Right kidney (tissue), 1 donor: ENCODE results near the gene SSR4.
"Not testable (repeated sequence)": the region's sequence is repeated elsewhere in the genome, so short reads cannot be mapped to it uniquely, and the experiment has no call there.

Experiments
- DNase-seq: peaks from one replicate; pipeline ENCODE4 v3.0.0-alpha.2; 2016

SSR4 gene

DNA sequence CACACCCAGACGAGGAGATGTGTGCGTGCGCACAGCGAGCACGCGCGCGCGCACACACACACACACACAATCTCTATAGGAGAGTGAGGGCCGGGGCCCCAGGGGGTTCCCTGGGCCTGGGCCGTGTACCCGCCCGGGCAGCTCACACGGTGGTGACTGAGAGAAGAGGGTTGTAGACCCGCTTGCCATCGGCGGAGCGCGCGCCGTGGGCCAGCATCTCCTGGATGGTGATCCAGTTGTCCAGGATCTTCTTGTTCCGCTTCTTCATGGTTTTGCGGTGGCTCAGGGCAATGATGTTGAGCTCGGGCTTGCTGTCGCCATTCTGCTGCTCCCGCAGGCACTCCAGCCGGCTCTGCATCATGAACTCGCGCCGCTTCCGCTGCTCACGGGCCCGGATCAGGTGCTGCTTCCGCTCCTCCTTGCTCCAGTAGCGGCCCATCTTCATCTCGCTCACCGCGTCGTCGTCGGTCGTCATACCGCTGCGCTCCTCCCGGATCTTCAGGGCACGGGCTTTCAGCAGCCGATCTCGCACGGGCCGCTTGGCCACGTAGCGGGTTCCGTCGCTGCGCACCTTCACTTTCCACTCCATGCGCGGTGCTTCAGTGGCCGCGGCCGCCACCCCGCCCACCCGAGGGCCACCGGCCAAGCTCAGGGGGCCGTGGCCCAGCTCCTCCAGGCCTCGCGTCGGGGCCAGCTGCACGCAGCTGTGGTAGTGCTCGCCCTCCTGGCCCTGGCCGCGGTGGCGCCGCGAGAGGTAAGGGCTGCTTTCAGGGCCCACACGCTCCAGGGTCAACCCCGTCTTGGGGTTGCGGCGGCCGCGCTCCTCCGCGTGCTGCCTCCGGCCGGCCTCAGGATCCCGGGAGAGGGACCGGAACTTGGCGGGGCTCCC, 9.0 kb downstream of the SSR4 start:
- no peak for DNase-seq

DNA sequence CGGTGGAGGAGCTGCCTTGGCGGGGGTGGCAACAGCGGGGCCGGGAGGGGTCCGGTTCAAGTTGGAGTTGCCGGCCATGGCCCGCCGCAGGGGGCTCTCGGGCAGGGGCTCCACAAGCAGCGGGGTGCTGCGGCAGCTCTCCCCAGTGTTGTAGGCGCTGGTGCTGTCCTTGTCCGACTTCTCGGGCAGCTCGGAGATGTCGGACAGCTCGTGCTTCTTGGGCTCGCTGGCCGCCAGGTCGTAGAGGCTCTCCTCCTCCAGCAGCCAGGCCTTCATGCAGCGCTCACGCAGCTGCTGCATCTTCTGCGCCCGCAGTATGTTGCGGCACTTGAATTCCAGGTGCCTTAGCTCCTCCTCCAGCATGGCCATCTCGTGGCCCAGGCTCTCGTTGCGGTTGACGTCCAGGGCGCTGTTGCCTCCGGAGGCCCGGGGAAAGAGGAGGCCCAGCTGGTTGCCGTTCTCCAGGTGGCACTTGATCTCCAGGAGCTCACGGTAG, 9.7 kb downstream of the SSR4 start:
- no peak for DNase-seq

DNA sequence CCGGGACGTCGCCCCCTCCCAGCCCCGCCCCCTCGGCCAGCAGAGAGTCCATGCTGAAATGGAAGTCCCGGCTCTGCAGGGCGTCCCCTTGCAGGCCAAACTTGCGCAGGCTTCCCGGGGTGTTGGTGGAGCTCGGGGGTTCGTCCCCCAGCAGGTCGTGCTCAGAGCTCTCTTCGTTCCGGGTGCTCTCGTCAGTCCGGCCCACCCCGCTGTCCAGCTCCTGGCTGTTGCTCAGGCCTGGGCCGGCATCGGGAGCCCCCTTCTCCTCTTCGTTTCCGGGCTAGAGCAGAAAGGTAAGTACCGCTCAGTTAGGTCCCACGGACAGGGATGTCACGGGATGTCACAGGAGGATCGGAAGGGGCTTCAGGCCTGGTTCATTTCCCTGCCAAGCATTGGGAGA, 10.2 kb downstream of the SSR4 start:
- DNase-seq, result no peak

GRCh38 chrX:153805436-153805835, 11.0 kb downstream of the SSR4 start:
- no peak for DNase-seq

DNA sequence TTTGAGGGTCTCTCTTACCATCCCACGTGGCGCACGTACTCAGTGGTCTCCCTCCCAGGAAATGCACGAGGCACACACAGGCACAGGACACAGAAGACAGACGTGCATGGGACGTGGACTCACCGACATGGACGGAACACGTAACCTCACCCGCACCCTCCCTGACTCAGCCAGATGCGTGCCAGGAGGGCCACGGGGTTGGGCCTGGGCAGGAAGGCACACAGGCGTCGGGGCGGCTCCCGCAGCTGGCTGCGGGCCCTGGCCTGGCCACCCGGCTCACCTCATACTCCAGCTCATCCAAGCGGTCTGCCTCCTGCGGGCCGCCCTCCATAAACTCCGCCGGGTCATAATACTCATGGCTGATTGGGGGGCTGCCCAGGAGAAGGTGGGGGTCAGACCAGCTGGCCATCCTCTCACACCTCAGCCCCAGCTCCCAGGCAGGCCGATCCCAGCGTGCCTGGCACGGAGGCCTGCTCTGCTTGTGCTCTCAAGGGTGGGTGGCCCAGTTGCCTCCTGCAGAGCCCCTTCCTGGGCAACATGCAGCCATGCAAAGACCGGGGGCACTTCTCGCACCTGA, 12.6 kb downstream of the SSR4 start:
- no peak for DNase-seq

DNA sequence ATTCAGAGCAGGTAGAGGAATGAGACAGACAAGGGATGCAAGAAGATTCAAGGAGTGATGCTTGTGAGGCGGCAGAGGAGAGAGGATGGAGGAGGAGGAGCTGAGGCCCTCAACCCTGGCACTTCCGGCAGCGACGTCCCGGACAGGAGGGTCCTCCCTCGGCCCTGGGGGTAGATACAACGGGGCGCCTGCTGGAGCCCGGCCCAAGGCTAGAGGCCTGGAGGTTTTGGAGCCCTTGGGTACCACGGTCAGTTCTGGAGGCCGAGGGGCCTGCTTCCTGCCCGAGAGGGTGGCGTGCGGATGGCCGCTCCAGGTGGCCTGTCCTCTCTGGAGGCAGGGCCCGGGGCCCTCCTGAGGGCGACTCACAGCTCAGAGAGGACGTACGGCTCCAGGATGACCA, 13.5 kb downstream of the SSR4 start:
- no peak for DNase-seq

DNA sequence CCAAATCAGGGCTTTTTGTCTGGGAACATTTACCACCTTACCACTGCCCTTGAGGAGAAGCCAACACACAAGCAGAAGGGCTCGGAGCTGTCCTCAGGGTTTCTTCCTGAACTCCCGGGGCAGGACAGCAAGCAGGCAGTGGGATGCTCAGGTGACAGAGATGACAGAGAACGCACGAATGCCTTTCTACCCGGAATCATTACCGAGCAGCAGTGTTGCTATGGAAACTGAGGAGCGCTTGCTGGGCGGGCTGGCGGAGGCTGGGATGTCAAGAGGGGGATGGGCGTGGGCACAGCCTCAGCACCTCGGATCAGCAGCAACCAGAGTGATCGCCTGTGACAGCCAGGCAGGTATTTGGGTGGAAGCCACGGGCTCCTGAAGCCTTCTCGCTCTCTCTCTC, 17.8 kb downstream of the SSR4 start:
- DNase-seq, result no peak

DNA sequence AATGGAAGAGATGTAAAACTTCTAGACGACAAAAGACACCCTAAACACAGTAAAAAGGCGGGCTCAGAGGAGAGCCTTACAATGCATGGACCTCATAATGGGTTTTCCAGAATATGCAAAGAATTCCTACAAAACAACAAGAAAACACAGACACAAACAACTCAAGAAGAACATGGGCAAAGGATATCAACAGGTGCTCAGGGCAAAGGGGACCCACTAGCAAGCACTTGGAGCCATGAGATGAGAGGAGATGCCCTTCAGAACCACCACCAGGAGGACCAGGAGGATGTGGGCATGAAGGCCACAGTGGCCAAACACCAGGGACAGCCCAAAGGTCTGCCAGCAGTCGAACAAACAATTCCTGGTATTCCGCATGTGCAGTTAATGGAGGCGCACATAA, 18.7 kb downstream of the SSR4 start:
- DNase-seq, result no peak

GRCh38 chrX:153814591-153815315, 20.3 kb downstream of the SSR4 start:
- DNase-seq, result no peak

GRCh38 chrX:153816831-153817690, 22.6 kb downstream of the SSR4 start:
- no peak for DNase-seq

GRCh38 chrX:153818064-153818463, 23.6 kb downstream of the SSR4 start:
- DNase-seq, result not testable (repeated sequence)

DNA sequence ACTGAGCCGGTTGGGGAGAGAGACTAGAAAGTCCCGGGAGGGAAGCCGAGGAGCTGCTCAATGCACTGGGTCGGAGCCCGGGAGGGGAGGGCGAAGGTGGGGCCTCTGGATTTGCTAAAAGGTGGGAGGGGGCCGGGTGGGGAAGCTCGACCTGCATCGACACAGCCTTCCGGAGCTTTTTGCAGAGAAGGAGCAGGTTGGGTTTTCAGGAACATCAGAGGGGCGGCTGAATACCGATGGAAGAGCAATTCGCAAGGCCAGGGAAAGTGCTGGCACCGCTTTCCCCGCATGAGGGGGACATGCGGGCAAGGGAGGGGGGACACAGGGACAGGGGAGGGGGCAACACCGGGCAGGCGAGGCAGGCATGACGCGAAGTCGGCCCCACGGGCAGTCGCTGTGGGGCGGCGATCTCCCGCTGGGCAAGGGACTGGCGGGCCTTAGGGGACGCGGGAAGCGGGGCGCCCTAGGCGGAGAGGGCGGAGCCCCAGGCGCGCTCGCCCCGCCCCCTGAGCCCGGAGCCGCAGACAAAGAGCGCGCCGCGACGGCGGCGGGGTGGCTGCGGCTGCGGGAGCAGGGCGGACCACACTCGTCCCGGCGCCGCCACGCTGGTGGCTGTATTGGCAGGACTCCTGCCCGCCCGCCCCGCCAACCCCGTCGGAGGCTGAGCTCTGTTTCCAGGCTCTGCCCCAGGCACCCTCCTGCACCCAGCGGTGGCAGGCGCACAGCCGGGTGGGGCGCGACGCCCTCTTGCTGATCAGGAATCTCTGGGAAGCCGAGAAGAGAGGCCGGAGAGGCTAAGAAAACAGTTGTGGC, 24.3 kb downstream of the SSR4 start:
- DNase-seq, result peak; percentile 74

DNA sequence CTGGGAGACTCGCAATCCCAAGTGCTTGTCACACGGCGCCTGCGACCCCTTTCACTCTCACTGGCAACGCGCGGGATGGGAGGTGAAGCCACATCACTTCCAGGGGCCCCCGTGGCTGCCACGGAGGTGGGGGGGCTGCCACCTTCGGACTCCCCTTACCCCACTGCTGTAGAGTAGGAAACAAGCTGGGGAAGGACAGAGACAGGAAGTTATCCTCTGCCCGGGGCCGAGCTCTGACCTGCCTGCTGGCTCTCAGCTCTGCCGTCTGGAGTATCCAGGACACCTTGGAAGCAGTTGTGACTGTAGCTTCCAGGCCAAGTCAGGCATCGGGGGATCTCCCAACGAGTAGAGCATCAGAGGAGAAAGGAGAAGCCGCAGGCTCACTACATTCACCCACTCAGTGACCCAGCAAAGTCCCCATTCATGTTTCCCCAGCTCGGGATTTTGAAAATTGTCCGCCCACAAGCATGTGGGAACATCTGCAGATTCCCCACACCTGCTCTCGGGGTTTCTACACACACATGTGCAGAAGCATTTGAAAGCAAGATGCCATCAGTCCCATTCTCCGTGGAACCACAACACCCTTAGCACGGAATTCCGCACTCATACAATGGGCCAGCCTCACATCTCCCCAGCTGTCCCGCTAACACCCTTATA, 25.0 kb downstream of the SSR4 start:
- no peak for DNase-seq

- DNase-seq, result no peak
These were observed 26.1 kb downstream of the SSR4 start for GRCh38 chrX:153820601-153821000.

DNA sequence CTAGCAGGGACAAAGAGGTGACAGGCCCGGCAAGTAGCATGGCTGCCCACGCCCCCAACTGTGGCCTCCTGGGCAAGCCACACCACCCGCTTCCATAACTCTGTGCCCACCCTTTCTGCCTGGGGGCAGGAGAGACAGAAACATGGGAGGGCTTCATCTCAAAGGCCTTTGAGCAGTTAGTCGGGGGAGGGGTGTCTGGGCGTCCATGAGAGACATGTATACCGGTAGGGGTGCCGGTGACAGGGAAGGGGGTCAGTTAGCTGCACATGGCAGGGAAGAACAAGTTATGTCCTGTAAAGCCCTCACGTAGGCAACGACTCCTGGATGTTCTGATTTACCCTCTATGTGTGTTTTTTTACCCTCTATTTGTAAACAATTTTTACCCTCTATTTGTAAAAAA, 26.6 kb downstream of the SSR4 start:
- DNase-seq, result no peak

GRCh38 chrX:153824348-153824747, 29.9 kb downstream of the SSR4 start:
- no peak for DNase-seq

- no peak for DNase-seq
These were observed 30.6 kb downstream of the SSR4 start for GRCh38 chrX:153825042-153825441.

GRCh38 chrX:153827016-153827415, 32.5 kb downstream of the SSR4 start:
- DNase-seq, result no peak

DNA sequence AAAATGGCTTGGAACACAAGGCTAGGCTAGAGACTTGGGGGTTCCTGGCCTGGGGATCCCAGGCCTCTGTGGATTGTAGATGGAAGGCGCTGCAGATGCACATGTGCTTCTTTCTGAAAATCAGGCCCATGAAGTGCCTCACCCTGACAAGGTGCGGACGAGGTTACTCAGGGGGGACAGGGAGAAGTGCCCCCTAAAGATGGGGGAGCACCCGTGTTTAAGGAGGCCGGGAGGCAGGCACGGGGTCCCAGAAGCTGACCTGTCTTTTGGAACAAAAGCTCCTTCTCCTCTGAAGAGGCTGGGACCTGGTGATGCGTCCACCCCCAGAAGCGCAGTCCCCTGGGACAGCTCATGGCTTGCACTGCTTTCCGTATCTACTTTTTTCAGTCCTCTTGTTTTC, 33.4 kb downstream of the SSR4 start:
- no peak for DNase-seq

- no peak for DNase-seq
These were observed 33.8 kb downstream of the SSR4 start for GRCh38 chrX:153828308-153828707.
